Lower leg skin (tissue), 3 donors: ENCODE data around the gene CDH15.

Experiments used
- POLR2A ChIP-seq, 2 donors: fragments of 450-650 bp; IDR thresholded peaks; one replicate each; pipeline ENCODE4 v1.6.1; 2016 to 2017; ENCODE audit warnings: antibody characterized with exemption in 2 of 2, mild to moderate bottlenecking in 1 of 2, moderate library complexity in 1 of 2
- TF ChIP-seq, protein P1 (sequence below), 3 donors: fragments of 450-650 bp; IDR thresholded peaks; one replicate each; pipeline ENCODE4 v1.5.1; 2016; ENCODE audit warnings: antibody characterized with exemption in 3 of 3, mild to moderate bottlenecking in 3 of 3, moderate library complexity in 2 of 3

DNA sequence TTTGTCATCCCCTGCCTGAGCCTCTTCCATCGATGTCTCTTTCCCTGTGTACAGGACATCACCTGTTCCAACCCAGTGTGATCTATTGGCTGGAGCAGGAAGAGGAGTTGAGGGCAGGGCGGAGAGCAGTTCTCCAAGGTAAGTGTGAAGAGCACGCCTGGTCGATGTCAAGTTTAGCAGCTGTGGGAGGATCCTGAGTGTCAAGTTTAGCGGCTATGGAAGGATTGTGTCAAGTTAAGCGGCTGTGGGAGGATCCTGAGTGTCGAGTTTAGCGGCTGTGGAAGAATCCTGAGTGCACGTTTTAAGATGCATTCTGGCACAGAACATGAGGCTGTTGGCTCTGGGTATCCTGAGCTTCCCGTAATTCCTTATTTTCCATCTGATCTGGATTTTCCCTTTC is 53.1 kb downstream of the CDH15 start:
- no peak for TF ChIP-seq POLR2A (IDR thresholded peaks at IDR 0.05)
- TF ChIP-seq, protein P1, sequence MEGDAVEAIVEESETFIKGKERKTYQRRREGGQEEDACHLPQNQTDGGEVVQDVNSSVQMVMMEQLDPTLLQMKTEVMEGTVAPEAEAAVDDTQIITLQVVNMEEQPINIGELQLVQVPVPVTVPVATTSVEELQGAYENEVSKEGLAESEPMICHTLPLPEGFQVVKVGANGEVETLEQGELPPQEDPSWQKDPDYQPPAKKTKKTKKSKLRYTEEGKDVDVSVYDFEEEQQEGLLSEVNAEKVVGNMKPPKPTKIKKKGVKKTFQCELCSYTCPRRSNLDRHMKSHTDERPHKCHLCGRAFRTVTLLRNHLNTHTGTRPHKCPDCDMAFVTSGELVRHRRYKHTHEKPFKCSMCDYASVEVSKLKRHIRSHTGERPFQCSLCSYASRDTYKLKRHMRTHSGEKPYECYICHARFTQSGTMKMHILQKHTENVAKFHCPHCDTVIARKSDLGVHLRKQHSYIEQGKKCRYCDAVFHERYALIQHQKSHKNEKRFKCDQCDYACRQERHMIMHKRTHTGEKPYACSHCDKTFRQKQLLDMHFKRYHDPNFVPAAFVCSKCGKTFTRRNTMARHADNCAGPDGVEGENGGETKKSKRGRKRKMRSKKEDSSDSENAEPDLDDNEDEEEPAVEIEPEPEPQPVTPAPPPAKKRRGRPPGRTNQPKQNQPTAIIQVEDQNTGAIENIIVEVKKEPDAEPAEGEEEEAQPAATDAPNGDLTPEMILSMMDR (IDR thresholded peaks at IDR 0.05) = no peak
